ENCODE data around the gene CLECL1.
"Not testable (repeated sequence)": the region's sequence is repeated elsewhere in the genome, so short reads cannot be mapped to it uniquely, and the experiment has no call there.

Gene CLECL1

DNA sequence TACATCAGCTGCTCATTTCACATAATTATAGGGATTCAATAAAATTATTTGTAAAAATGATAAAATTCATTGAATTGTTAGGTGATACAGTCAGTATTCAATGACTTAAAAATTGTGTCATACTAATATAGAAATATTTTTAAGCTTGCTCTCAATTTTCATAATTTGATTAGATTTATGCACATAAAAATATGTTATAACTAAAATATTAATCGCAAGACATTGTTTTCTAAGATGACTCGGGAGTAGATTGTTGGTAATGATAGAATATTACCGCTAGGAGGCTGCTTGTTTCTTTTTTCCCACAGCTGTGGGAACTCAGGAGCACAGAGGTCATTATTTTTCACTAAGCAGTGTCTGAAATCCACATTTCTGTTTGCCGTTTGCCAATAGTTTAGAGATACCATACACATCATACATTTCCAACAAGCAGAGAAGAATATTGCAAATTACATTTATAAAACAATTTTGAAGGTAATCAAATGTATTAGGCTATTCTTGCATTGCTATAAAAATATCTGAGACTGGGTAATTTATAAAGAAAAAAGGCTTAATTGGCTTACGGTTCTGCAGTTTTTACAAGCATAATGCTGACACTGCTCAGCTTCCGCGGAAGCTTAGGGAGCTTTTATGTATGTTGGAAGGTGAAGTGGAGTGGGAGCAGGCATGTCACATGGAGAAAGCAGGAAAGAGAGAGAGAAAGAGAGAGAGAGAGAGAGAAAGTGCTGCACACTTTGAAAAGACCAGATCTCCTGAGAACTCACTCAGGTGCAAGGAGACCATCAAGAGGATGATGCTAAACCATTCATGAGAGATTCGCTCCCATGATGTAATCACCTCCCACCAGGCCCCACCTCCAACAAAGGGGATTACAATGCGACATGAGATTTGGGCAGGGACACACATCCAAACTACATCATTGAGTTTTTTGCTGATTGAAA is 18.6 kb upstream of the CLECL1 start:
- no peak for DNase-seq (ENCODE audit: low spot score)

DNA sequence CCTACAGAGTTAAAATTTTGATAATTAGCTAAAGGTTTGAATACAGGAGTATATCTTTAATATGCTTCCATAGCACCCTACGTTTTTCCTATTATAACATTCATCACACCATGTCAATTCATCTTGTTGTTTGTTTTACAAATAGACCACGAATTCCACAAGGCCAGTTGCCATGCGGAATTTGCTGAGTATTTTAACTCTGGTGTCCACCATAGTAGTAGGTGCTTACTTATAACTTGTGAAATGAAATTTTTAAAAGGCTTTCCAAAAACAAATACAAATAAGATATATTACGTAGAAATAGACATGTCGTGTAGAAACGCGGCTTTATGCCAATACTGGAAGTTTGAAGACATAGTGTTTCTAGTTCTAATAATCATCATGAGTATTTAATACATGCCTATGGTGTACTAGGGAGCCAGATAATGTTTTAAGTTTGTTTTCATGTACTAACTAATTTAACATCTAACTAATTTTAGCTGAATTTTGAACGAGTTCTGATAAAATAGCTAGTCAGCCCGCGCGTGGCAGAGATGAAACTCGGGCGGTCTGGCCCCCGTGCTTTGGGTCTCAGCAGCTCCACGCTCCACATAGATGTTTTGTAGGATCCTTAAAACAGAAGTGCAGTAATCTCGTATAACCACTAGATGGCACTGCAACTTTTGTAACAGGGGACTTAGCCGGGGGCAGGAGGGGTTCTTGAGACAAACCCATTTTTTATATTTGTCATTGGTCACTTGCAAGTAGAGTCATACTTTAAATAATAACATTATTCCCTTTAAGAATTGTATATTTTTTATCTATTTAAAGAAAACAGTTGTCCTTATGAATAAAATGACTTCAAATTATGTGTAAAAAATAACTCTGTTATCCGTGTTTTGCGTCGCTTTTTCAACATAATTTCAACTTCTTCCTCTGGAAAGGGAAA is 17.6 kb upstream of the CLECL1 start:
- DNase-seq (ENCODE audit: low spot score): peak; percentile 58

DNA sequence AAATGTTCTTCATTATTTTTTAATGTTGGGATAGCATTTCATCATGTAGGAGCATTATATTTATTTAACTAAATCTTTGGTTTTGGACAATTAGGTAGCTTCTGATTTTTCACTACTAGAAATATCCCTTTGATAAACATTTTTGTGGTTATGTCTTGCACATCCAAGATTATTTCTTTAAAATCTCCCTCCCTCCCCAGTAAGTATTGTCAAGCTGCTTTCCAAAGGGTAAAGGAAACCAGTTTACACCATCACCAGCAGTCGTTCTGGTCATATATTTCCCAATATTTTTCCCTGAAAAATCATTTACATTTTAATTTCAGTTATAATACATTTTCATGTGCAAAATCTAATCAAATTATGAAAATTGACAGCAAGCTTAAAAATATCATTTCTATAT is 16.7 kb upstream of the CLECL1 start:
- no peak for DNase-seq (ENCODE audit: low spot score)

DNA sequence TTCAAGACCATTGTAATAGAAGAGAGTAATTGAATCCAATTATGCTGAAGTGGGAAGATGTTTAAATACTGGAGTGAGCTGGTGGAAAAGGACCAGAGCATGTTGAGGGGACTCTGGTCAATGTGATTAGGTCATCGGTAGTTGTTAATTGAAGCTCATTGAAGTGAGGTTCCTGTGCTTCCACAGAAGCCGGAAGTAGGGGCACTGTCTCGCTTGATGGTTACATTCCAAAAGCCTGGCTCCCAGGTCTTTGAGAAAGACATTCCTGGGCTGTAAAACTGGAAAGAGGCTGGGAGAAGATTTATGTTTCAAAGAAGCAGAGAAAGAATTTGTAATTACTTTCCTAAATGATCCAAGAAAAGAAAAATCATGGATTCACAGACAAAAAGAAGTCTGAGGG is 12.3 kb upstream of the CLECL1 start:
- DNase-seq (ENCODE audit: low spot score): no peak

DNA sequence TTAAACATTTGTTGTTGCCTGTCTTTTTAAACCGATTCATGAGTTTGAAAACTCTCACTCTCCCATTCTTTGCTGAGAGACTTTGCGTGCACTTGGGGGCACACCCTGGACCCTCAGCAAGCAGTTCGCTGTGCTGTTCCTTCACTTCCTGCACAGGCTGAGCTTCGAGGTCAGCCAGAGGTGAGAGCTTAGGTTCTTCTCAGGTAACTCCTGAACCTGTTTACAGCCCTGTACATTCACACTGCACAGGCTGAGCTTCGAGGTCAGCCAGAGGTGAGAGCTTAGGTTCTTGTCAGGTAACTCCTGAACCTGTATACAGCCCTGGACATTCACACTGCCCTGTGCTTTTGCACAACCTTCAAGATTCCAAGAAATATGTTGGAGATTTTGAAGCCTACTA is 9.8 kb upstream of the CLECL1 start:
- no peak for DNase-seq (ENCODE audit: low spot score)

DNA sequence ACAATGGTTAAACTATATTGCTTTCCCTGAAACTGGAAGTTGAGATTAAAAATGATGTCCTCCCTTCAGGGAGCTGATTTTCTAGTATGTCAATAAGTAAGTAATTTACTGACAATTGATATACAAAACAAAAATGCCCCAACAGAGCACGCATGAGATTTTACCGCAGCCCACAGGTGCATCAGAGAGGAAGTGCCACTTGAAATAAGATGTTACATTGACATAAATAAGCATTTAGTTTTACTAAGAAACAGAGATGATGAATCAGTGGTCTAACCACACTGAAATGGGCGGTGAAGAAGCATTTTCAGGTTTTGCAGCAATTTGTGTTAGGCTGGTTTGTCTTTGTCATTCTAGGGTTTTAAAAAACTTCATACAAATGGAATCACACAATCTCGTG is 8.8 kb upstream of the CLECL1 start:
- no peak for DNase-seq (ENCODE audit: low spot score)

DNA sequence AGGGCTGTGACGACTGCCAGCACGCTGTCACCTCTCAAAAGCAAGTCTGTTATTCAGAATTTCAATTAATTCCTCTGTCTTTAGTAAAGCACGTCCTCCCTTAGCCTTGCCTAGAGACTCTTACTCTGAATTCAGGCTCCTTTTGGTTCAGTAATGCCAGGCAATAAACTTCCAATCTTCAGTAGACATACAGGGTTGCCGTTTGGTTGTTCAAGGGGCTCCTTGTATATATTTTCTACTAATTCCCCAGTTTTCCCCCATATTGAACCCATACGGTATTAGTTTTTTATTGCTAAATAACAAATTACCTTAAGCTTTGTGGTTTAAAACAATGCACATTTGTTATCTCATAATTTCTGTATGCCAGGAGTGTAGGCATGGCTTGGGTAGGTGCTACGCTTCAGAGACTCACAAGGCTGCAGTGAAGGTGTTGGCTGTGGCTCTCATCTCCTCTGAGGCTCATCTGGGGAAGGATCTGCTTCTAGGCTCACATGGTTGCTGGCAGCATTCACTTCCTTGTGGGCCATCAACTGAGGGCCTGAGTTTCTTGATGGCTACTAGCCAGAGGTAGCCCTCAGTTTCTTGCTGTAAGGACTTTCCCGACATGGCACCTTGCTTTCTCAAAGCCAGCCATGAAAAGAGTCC is 7.3 kb upstream of the CLECL1 start:
- DNase-seq (ENCODE audit: low spot score): no peak

DNA sequence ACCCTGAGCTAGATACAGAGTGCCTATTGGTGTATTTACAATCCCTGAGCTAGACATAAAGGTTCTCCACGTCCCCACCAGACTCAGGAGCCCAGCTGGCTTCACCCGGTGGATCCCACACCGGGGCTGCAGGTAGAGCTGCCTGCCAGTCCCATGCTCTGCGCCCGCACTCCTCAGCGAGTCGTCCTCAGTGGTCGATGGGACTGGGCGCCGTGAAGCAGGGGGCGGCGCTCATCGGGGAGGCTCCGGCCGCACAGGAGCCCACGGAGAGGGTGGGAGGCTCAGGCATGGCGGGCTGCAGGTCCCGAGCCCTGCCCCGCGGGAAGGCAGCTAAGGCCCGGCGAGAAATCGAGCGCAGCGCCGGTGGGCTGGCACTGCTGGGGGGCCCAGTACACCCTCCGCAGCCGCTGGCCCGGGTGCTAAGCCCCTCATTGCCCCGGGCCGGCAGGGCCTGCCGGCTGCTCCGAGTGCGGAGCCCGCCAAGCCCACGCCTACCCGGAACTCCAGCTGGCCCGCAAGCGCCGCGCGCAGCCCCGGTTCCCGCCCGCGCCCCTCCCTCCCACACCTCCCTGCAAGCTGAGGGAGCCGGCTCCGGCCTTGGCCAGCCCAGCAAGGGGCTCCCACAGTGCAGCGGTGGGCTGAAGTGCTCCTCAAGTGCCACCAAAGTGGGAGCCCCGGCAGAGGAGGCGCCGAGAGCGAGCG is 6.7 kb upstream of the CLECL1 start:
- not testable (repeated sequence) for DNase-seq (ENCODE audit: low spot score)

DNA sequence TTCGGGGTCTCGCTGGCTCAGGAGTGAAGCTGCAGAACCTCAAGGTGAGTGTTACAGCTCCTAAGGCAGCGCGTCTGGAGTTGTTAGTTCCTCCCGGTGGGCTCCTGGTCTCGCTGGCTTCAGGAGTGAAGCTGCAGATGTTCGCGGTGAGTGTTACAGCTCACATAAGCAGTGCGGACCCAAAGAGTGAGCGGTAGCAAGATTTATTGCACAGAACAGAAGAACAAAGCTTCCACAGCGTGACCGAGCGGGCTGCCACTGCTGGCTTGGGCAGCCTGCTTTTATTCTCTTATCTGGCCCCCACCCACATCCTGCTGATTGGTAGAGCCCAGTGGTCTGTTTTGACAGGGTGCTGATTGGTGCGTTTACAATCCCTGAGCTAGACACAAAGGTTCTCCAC is 6.0 kb upstream of the CLECL1 start:
- DNase-seq (ENCODE audit: low spot score): not testable (repeated sequence)

DNA sequence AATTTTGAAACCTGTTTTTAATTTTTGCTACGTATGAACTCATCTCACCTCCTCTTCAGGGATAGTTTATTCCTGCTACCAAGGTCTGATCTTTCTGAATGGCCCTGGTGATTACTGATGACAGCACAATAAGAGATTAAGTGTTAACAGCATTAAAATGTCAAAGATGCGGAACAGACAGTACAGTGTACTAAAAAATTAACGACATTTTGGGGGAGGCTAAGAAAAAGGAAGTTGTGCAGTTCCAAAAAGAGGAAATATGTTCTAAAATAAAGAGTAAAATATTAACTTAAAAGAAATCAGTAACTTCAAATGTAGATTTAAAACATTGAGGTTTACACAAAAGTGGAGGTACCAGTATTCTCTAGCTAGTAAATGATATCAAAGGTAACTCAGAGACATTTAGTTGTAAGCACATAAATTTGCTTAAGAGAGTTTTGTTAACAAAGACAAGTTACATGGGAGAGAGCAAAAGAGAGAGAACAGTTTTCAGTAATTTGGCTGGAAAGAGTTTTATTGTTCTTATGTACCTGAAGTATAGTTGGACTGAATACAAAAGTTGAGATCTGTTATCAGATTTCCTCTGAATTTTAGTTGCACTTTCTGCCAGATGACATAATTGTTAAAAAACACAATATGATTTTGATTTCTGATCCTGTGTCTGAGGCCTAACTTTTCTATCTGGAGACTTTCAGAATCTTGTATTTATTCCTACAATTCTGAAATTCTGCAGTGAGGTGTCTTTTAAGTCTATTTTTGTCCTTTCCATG is 4.2 kb upstream of the CLECL1 start:
- no peak for DNase-seq (ENCODE audit: low spot score)

DNA sequence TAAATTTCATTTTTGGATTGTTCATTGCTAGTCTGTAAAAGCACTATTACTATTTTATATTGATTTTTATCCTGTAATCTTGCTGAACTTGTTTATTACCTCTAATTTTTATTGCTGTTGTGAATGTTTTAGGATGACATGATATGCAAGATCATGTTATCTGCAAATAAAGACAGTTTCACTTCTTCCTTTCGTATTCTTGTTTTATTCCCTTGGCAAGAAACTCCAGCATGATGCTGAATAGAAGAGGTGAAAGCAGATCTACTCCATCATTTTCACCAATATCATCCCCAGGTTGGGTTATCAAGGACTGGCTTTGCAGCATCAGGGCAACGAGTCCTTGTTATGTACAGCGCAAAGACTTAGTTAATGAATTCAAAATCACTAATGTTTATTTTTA is 2.7 kb upstream of the CLECL1 start:
- DNase-seq (ENCODE audit: low spot score): no peak

DNA sequence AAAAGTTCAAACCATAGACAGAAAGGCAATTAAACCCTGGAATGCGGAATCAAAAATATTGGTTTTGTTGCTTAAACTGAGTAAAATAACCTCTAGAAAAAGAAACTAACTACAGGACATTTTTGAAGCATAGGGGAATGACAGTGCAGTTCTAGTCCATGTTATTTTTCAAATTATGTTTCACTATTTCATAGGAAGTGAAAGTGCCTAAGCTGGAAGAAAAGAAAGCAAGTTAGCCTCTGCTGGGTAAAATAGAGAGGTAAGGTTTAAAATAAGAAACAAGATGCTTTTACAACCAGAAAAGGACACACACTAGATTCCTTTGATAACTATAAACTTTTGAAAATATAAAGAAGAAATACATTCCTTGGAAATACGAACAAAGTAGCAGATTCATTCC is 1.1 kb downstream of the CLECL1 start:
- no peak for DNase-seq (ENCODE audit: low spot score)

DNA sequence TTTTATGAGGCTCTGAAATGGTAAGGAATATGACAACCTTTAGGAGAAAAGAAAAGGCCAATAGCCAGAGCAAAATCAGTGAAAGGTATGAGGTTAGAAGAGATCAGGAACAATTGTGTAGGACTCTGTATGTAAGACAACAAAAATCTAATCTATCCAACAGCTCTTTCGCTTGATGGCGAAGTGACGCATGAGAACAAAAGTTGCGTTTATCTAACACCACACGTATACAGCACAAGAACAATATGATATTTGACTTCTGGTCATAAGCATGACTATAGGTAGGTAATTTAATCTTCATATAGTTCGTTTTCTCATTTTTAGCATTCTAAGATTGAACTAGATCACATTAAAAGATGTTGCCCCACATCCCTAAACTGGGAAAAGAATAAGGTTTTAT is 1.5 kb downstream of the CLECL1 start:
- DNase-seq (ENCODE audit: low spot score): no peak

DNA sequence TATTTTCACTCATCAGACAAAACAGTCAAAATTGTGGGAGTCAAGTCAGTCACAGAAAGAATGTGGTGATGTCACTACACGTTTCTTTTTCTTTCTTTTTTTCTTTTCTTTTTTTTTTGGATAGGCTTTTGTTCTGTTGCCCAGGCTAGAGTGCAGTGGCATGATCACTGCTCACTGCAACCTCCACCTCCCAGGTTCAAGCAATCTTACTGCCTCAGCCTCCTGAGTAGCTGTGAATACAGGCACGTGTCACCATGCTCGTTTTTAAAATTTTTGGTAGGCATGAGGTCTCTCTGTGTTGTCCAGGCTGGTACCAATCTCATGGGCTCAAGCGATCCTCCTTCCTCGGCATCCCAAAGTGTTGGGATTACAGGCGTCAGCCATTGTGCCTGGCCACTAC is 2.3 kb downstream of the CLECL1 start:
- DNase-seq (ENCODE audit: low spot score): no peak

DNA sequence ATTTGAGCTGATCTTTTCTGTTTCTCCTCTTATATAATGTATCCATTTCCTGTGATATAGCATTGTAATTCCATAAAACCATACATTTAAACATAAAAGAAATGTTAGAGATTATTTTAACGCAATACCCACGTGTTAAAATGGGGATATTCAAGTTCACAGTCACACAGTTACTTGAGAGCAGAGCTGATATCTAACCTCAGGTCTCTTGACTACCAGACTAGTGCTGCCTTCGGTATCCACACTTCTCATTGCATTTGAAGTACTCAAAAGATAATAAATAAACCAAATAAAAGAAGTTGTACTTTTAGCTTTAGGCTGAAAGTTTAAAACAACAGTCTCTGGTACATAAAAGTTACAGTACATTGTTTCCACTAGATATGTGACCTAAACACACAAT is 2.9 kb downstream of the CLECL1 start:
- DNase-seq (ENCODE audit: low spot score): no peak

DNA sequence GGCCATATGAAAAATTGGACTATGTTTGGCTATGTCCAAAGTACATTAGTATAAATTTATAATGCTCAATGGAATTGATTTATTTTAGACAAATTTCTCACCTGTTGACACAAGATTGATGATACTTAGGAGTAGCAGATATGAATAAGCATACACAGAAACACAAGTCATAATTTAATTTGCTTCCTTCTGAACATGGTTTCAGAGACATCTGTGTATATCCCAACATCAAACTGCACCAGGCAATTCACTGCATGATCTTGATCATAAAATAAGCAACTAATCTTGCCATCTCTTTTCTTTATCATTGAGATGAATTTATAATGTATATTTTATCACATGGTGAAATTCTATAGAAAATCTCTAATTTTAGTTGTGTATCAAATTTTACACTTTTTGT is 3.8 kb downstream of the CLECL1 start:
- no peak for DNase-seq (ENCODE audit: low spot score)

DNA sequence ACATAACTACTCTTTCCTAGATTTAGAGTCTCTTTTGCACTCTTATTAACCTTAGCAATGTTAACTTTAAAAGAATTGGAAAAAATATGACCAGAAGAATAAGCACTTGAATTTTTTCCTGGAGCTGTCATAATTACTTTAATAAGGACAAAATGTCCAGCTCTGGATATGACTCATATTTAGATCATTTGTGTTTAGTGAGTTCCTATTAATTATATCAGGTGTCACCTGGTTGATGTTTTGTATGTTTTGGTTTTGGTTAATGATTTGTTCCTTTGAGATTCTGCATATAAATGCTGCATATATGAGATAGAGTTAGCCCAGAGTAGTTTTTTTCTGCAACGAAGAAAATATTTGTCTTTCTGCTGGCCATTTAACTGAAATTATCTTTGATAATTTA is 5.1 kb downstream of the CLECL1 start:
- DNase-seq (ENCODE audit: low spot score): no peak

DNA sequence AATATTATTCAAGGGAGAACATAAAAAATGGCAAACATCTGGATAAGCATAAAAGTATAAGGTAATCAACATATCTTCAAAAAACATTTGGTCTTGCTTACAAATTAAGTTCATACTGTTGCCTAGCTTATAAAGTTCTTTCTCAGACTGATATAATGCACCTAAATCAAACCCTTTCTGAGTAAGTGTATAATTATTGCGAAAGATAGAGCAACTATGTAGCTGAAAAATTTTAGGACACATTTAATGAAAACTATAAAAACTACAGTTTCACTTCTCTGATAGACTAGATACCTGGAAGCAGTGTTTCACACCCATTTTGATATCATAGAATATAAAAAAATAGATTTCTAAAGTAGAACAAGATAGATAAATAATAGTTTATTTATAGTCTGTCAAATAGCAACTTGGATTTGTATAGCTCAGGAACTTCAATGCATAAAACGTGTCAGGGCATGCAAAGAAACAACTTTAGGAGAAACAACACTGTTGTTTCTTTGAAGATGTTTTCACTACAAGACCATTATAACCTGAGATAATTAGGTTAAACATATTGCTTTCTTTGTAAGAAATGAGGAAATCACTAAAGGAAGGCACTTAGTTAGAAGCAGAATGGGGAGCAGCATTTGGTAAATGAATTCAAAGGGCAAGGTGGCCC is 7.6 kb downstream of the CLECL1 start:
- DNase-seq (ENCODE audit: low spot score): no peak

DNA sequence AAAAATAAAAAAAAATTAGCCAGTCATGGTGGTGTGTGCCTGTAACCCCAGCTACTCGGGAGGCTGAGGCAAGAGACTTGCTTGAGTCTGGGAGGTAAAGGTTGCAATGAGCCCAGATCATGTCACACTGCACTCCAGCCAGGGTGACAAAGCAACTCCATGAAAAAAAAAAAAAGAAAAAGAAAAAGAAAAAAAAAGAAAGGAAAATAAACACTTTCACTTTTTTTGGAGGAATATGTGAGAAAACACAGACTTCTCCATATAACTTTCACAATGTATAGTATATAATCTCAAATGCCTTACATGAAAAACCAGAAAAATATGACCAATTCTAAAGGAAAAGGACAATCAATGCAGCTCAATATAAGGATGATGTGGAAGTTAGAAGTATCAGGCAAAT is 8.9 kb downstream of the CLECL1 start:
- DNase-seq (ENCODE audit: low spot score): no peak

DNA sequence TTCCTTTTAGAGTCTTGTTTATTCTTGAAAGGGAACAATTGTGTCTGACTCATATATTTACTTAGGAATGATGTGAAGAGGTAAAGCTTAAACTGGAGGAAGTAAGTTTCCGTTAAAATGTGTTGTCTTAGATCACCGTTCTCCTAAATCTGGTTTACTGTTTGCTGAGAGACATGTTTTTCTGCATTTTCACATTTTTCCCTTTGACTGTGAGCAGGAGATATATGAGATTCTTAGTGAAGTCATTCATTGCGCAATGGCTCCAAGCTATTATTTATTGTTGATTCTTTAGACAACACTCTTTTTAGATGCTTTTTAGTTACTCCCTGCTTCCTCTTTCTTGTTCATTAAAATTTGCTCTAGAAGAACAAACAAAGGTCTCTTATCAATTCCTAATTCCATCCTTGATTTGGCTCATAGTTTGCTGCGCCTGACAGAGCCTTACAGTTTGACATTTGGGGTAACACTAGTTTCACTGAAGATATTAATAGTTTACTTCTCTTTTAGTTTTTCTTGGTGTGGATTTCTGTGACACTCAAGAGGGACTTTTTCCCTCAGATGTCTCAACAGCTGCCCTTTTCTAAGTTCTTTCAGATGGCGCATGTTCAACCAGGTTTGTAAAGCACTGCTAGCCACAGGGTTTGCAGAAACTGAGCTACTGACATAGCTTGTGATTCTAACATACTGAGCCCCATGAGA is 11.4 kb downstream of the CLECL1 start:
- DNase-seq (ENCODE audit: low spot score): no peak
